ENCODE data around the gene GSAP. TPM values are rescaled to one million over a fixed set of nuclear protein-coding genes. Genes with fewer than 3 reads are reported as not detected.

The GSAP gene
- polyA plus RNA-seq, 1 donor from 2014 or later: 0.21 TPM

DNA sequence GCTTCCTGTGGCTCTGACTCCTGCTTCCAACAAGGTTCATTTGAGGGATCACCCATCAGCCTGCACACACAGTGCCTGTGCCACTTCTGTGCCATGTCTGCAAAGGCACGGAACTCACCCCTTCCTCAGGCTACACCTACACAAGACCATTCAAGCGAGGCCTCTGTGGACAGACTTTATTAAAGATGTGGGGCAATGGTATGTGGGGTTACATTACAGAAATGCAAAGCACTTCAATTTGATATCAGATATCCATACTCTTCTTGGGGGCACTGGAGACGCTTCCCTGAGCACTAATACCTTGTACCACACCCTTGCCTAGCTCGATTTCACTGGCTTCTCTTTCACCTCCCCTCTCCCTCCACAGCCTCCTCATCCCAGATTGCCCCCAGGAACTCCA, 132.1 kb downstream of the GSAP start:
- TF ChIP-seq MXI1 (conservative IDR thresholded peaks at IDR 0.05; ENCODE audit: poor library complexity, severe bottlenecking): no peak
- TF ChIP-seq, protein P1, sequence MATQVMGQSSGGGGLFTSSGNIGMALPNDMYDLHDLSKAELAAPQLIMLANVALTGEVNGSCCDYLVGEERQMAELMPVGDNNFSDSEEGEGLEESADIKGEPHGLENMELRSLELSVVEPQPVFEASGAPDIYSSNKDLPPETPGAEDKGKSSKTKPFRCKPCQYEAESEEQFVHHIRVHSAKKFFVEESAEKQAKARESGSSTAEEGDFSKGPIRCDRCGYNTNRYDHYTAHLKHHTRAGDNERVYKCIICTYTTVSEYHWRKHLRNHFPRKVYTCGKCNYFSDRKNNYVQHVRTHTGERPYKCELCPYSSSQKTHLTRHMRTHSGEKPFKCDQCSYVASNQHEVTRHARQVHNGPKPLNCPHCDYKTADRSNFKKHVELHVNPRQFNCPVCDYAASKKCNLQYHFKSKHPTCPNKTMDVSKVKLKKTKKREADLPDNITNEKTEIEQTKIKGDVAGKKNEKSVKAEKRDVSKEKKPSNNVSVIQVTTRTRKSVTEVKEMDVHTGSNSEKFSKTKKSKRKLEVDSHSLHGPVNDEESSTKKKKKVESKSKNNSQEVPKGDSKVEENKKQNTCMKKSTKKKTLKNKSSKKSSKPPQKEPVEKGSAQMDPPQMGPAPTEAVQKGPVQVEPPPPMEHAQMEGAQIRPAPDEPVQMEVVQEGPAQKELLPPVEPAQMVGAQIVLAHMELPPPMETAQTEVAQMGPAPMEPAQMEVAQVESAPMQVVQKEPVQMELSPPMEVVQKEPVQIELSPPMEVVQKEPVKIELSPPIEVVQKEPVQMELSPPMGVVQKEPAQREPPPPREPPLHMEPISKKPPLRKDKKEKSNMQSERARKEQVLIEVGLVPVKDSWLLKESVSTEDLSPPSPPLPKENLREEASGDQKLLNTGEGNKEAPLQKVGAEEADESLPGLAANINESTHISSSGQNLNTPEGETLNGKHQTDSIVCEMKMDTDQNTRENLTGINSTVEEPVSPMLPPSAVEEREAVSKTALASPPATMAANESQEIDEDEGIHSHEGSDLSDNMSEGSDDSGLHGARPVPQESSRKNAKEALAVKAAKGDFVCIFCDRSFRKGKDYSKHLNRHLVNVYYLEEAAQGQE (IDR thresholded peaks at IDR 0.05; ENCODE audit: borderline replicate concordance): no peak
- TF ChIP-seq TAF1 (IDR thresholded peaks at IDR 0.05; ENCODE audit: low read depth): no peak
- H3K79me2 ChIP-seq (replicated peaks; ENCODE audit: insufficient read depth, low read length): no peaks in the 10 kb centered on the region
- H3F3A ChIP-seq (ENCODE audit: insufficient read depth, low read length, poor library complexity, severe bottlenecking): no peaks in the 10 kb centered on the region
- peak overlapping the region; percentile 4 for H3K4me3 ChIP-seq (ENCODE audit: low read length)
- peak overlapping the region; percentile 83 for H3K27ac ChIP-seq (ENCODE audit: low read length)
- no peaks in the 10 kb centered on the region for H3K9me3 ChIP-seq (ENCODE audit: low read length)
- H3K9me2 ChIP-seq (ENCODE audit: insufficient read depth, low read length): no peaks in the 10 kb centered on the region
- H4K20me1 ChIP-seq (ENCODE audit: insufficient read depth): no peaks in the 10 kb centered on the region
- peak overlapping the region; percentile 38 for H2AFZ ChIP-seq (ENCODE audit: low read depth, low read length)
- no peaks in the 10 kb centered on the region for H3K36me3 ChIP-seq (ENCODE audit: insufficient read depth, low read length)
- no peak overlapping the region for H3K4me2 ChIP-seq (ENCODE audit: low read length)
- no peaks in the 10 kb centered on the region for H3K27me3 ChIP-seq (ENCODE audit: insufficient read depth, low read depth, low read length)
- peak overlapping the region; percentile 41 for H3K9ac ChIP-seq (ENCODE audit: low read length)

DNA sequence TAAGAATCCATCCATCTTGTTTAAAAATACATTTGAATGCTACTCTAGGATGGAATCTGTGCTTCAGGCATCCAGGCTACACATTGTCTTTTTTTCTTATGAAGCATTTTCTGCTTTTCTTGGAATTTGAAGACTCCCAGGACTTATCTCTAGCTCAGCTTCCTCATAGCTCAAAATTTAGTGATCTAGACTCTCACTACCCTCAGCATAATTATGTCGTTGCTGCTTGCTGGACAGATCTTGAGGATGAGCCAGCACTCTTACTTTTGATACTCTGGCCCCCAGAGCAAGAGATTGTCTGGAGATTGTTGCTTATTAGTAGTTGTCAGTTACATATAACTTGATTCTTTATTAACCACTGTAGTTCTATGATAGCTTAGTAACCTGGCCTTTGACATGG, 133.3 kb downstream of the GSAP start:
- TF ChIP-seq, protein P2, sequence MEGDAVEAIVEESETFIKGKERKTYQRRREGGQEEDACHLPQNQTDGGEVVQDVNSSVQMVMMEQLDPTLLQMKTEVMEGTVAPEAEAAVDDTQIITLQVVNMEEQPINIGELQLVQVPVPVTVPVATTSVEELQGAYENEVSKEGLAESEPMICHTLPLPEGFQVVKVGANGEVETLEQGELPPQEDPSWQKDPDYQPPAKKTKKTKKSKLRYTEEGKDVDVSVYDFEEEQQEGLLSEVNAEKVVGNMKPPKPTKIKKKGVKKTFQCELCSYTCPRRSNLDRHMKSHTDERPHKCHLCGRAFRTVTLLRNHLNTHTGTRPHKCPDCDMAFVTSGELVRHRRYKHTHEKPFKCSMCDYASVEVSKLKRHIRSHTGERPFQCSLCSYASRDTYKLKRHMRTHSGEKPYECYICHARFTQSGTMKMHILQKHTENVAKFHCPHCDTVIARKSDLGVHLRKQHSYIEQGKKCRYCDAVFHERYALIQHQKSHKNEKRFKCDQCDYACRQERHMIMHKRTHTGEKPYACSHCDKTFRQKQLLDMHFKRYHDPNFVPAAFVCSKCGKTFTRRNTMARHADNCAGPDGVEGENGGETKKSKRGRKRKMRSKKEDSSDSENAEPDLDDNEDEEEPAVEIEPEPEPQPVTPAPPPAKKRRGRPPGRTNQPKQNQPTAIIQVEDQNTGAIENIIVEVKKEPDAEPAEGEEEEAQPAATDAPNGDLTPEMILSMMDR (IDR thresholded peaks at IDR 0.05; ENCODE audit: poor library complexity, severe bottlenecking): no peak
- TF ChIP-seq RAD21 (conservative IDR thresholded peaks at IDR 0.05): no peak
- TF ChIP-seq MXI1 (conservative IDR thresholded peaks at IDR 0.05; ENCODE audit: poor library complexity, severe bottlenecking): no peak
- no peak for TF ChIP-seq TAF1 (IDR thresholded peaks at IDR 0.05; ENCODE audit: low read depth)
- TF ChIP-seq POLR2AphosphoS5 (IDR thresholded peaks at IDR 0.05): no peak
- TF ChIP-seq, protein P1 (IDR thresholded peaks at IDR 0.05; ENCODE audit: borderline replicate concordance): no peak
- no peak for TF ChIP-seq EZH2 (IDR thresholded peaks at IDR 0.05; ENCODE audit: borderline replicate concordance, insufficient read depth, low read length, poor library complexity, severe bottlenecking)
- TF ChIP-seq SMC3 (conservative IDR thresholded peaks at IDR 0.05; ENCODE audit: poor library complexity): no peak
- TF ChIP-seq EP300 (conservative IDR thresholded peaks at IDR 0.05; ENCODE audit: poor library complexity, severe bottlenecking): no peak
- Histone ChIP-seq H3K9ac (ENCODE audit: low read length) (no peak overlapping the region), H3K9me3 (ENCODE audit: low read length) (no peaks in the 10 kb centered on the region), H3K4me3 (ENCODE audit: low read length) (no peak overlapping the region), H3K36me3 (ENCODE audit: insufficient read depth, low read length) (no peaks in the 10 kb centered on the region), H2AFZ (ENCODE audit: low read depth, low read length) (no peak overlapping the region), H3K9me2 (ENCODE audit: insufficient read depth, low read length) (no peaks in the 10 kb centered on the region), H3K27ac (ENCODE audit: low read length) (no peak overlapping the region), H3K4me2 (ENCODE audit: low read length) (no peak overlapping the region), H3F3A (ENCODE audit: insufficient read depth, low read length, poor library complexity, severe bottlenecking) (no peaks in the 10 kb centered on the region), H3K27me3 (ENCODE audit: insufficient read depth, low read depth, low read length) (no peaks in the 10 kb centered on the region), H3K79me2 (replicated peaks; ENCODE audit: insufficient read depth, low read length) (no peaks in the 10 kb centered on the region), H4K20me1 (ENCODE audit: insufficient read depth) (no peaks in the 10 kb centered on the region)
